Measurements from ENCODE around the gene PTPN14. TPM values are rescaled to one million over a fixed set of nuclear protein-coding genes. Genes with fewer than 3 reads are reported as not detected.

The PTPN14 gene
- total and polyA plus RNA-seq, 2 of the 8 experiments (the other 6 are each of a cell fraction or from before 2014, with no cell fraction given): 14.4 to 93.6 TPM

- TF ChIP-seq POU5F1 (IDR thresholded peaks at IDR 0.05; ENCODE audit: low read depth, low read length) (no peak), TEAD4 (IDR thresholded peaks at IDR 0.05; ENCODE audit: low read depth, low read length) (no peak), BCL11A (IDR thresholded peaks at IDR 0.05; ENCODE audit: low read depth in 2 of 2, low read length in 2 of 2) (no peak), USF2 (IDR thresholded peaks at IDR 0.05; ENCODE audit: low read length) (no peak), BRCA1 (IDR thresholded peaks at IDR 0.05; ENCODE audit: low read depth, low read length) (no peak), SRF (IDR thresholded peaks at IDR 0.05; ENCODE audit: low read depth, low read length) (no peak), EZH2 (IDR thresholded peaks at IDR 0.05; ENCODE audit: low read depth, low read length, severe bottlenecking) (no peak), CTBP2 (IDR thresholded peaks at IDR 0.05; ENCODE audit: borderline replicate concordance, insufficient read depth, insufficient read length, low read length) (no peak), POLR2AphosphoS5 (IDR thresholded peaks at IDR 0.05; ENCODE audit: low read depth, low read length) (no peak), CHD1 (IDR thresholded peaks at IDR 0.05; ENCODE audit: low read depth, low read length) (no peak), GTF2F1 (IDR thresholded peaks at IDR 0.05; ENCODE audit: borderline replicate concordance, low read depth, low read length) (no peak), CHD2 (IDR thresholded peaks at IDR 0.05; ENCODE audit: low read length) (no peak)
These were observed 167.7 kb downstream of the PTPN14 start (continued) for GRCh38 chr1:214383381-214384372.
